ELR (cell line): Measurements from ENCODE around the gene ANKRD34B.

Source experiments
- DNase-seq: peaks from one replicate; pipeline ENCODE4 v3.0.0-alpha.2; 2015; ENCODE audit warnings: low read depth

The ANKRD34B gene

DNA sequence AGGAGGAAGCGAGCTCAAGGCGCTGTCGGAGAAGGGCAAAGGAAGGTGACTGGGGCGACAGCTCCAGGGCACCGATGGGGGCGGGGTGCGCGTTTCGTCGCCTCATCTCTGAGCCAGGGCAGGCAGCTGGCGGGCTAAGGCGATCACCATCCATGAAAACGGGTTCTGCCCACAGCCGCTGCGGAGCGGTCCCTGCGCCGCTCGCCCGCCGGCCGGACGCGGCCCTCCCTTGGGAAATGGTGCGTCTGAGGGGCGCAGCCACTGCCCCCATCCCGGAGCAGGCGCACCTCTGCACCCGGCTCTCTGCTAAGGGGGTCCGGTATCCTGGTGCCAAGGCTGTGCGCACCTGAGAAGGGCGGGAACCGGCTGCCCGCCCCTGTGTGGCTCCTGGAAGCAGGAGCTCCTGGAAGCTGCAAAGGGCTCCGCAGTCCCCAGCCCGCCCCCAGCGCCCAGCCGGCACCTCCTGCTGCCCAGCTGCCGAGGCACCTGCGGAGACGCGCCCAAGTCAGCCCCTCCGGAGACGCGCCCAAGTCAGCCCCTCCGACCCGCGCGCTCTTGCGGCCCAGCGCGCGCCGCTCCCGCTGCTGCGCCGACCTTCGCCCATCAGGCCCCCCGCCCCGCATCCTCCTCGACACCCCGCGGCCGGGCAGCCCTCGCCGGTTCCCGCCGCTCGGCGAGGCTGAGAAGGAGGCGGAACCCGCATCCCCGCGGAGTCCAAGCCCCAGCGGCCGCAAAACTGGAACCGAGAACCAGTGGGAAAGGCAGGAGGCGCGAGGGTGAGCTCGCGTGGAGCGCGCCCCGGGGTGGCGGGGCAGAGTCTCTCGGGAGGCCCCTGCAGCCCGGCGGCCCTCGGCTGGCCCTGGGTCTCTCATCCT lies 757 bp downstream of the ANKRD34B start:
- no peak for DNase-seq

DNA sequence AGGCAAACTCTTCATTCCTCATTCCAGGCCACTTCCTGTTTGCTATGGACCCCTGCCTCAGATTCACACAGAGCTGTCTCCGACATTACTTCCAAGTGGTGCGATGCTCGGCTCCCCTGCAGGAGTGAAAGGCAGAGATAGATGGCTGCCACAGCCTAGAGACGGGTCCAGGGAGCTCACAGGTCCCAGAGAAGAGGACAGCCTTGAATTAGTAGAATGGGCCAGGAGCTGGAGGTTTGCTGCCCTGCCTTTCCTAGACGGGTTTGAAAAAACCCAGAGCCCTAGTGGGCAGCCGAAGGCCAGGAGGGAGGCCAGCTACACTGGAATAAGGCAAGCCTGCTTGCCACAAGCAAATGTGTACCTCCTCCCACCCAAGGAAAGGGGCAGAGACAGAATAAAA lies 1.8 kb downstream of the ANKRD34B start:
- DNase-seq, result no peak

DNA sequence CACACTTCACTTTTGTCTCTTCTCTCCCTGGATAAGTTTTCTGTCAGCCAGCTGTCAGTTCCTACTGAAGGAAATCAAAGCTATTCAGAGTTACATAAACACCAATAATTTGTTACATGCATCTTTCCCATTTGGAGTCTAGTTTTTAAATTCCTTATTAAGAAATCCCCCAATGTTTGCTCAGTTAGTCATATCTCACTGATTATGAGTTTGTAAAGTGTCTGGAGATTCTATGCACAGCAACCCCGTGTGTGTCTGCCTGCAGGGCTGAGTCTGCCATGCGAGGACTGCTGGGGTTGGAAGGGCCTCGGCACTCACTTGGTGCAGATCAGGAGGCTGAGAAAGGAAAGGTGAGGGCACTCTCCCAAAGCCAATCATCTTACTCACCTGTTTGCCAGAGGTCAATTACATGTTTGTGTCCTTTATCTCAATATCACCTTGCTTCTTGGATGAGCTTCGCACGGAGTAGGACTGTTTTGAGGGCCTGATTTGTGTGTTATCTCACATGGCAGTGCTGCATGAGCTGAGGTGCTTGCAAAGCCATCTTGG lies 3.3 kb downstream of the ANKRD34B start:
- DNase-seq, result no peak

DNA sequence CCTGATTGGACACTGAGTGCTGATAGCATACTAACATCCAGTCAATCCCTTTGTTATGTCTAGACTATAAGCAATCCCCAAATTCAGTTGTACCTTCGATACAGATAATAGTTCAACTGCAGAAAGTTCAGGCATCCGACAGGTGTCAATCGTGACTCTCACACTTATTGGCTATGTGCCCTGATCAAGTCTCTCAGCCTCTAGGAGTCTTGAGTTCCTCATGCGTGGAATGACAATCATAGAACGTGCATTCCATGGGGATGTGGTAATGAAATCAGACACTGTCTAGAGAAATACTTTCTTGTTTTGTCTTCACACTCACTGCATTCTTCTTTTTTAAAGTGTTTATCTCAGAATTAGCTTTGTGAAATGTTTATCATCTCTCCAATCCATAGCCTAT lies 4.8 kb downstream of the ANKRD34B start:
- DNase-seq, result no peak

DNA sequence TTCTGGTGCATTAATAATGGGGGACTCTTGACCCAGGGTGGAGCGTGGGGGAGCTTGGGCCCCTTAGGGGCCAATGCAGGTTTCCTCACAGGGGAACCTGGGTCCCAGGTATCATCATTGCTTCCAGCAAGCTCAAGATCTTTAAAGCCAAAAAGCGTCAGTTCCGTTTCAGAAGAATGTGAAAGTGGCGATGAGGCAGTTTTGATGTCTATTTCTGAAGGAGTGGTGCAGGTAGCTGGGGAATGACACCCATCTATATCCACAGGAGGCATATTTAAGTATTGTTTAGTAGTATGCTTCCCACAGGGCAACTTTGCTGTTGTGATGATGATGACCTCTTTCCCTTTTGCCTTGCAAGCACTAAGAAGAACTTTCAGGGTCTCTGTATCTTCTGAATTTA lies 10.8 kb downstream of the ANKRD34B start:
- DNase-seq, result no peak

DNA sequence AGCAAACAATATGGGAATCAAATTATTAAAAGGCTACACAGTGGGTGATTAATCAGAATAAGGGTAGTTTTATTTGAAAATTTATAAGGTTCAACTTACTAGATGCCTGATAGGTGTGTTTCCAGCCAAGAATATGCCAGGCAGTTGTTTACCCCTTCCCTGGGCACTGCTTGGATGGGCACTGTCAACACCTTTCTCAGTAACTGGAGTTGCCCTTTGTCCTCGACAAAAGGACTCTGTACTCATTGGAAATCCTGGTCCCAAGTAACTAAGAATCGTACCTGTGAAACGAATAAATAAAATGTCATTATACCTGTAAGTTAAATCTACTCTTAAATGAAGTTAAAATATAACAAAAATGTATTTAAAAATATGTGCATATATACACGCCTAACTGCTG lies 15.0 kb downstream of the ANKRD34B start:
- DNase-seq, result no peak

DNA sequence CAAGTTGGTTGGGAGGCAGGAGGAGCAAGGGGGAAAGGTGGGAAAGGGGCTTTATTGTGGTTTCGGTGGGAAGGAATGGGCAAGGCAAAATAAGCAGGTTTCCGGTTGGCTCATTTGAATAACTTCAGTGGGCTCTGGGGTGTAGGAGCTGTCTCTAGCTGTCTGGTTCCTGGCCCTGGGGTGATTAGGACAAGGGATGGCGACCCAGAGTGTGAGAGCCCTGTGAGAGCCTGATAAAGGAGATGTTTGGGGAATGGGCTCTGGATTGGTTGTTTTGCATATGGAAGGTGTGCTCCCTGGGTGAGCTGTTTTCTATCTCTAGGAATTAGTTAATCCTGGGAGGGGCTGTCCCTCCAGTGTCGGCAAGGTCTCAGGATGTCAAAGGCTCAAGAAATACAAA lies 15.4 kb downstream of the ANKRD34B start:
- no peak for DNase-seq

DNA sequence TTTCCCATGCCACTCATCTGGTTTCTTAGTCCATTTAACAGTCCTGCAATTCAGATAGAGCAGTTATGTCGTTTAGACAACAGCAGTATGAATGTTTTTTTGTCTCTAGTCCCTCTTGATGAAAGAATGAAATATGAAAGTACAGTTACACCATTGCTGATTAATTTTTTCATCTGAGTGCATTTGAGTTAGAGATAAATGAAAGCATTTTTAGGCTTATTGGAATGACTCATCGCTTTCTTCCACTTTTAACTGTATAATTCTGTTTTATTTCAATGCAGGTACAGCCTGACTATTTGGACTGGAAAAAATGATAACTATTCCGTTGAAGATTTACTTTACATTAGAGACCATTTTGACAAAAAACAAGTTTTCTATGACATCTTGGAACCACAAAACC lies 28.7 kb downstream of the ANKRD34B start:
- no peak for DNase-seq

DNA sequence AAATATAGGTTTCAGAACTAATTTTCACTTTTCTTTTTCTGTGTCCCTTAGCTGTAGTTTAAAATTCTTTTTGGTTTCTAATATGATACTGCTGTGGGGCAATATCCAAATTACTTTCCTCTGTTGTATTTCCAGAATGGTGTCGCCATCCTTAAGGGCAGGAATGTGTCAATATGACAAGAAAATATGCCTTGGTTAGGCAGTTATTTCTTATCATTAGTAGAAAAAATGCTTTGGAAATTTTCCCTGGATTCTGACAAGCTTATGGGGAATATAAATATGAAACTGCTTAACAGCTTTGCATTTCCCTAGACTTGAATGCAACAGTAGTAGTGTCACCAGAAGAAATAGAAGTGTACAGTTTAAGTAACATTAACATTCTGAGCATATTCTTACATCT lies 29.4 kb downstream of the ANKRD34B start:
- no peak for DNase-seq

DNA sequence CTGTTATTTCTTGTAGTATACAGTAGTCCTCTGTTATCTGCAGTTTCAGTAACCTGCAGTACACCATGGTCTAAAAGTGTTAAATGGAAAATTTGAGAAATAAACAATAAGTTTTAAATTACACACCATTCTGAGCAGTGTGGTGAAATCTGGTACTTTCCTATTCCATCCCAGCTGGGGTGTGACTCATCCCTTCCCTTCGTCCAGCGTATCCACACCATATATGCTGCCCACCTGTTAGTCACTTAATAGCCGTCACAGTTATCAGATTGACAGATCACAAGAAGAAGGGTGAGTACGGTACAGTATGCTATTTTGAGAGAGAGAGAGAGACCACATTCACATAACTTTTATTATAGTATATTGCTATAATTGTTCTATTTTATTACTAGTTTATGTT lies 53.3 kb downstream of the ANKRD34B start:
- peak; percentile 93 for DNase-seq

DNA sequence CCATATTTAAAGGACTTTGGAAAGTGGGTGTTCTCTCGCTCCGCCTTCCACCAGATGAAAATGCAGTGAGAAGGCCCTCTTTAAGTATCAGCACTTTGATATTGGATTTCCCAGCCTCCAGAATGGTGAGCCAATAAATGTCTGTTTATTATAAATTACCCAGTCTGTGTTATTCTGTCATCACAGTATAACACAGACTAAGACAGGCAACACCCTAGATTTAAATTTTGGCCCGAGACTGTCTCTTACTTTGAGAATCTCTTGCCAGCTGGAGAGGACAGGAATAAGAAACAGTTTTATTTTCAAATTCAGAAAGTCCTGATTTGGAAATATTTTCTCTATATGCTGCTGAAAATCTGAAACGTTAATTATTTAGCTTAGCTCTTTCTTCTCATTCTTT lies 60.7 kb downstream of the ANKRD34B start:
- DNase-seq, result no peak

DNA sequence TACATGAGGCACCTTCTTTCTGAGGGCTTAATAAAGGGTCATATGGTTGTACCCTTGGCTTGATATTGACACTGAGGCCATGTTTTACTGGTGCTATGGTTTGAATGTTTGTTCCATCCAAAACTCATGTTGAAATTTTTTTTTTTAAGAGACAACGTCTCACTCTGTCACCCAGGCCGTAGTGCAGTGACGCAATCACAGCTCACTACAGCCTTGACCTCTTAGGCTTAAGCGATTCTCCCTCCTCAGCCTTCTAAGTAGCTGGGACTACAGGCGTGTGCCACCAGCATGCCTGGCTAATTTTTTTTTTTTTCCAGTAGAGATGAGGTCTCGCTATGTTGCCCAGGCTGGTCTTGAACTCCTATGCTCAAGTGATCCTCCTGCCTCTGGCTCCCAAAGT lies 61.2 kb downstream of the ANKRD34B start:
- no peak for DNase-seq

DNA sequence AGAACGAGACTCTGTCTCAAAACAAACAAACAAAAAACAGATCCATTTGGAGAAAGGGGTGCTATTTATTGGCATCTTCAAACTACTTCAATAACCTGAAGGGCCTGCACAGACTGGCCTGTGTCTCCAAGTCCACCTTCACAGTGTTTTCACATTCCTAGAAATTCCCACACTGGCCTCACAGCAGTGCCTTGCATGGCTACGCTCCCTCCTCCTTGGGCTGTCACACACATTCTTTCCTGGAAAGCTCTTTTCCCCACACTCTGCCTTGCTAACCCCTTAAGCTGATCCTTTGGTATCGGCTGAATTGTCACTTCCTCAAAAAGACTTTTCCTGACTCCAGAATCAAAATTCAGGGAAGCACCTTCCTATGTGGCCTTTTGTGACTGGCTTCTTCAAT lies 62.4 kb downstream of the ANKRD34B start:
- DNase-seq, result no peak
